ENCODE measurements around the gene SNX32. TPM values are rescaled to one million over a fixed set of nuclear protein-coding genes. Genes with fewer than 3 reads are reported as not detected.

Gene SNX32
- total and polyA plus RNA-seq, 9 of the 15 experiments (the other 6 are each of a cell fraction or from before 2014, with no cell fraction given) = 0.03 TPM; not detected in 7

DNA sequence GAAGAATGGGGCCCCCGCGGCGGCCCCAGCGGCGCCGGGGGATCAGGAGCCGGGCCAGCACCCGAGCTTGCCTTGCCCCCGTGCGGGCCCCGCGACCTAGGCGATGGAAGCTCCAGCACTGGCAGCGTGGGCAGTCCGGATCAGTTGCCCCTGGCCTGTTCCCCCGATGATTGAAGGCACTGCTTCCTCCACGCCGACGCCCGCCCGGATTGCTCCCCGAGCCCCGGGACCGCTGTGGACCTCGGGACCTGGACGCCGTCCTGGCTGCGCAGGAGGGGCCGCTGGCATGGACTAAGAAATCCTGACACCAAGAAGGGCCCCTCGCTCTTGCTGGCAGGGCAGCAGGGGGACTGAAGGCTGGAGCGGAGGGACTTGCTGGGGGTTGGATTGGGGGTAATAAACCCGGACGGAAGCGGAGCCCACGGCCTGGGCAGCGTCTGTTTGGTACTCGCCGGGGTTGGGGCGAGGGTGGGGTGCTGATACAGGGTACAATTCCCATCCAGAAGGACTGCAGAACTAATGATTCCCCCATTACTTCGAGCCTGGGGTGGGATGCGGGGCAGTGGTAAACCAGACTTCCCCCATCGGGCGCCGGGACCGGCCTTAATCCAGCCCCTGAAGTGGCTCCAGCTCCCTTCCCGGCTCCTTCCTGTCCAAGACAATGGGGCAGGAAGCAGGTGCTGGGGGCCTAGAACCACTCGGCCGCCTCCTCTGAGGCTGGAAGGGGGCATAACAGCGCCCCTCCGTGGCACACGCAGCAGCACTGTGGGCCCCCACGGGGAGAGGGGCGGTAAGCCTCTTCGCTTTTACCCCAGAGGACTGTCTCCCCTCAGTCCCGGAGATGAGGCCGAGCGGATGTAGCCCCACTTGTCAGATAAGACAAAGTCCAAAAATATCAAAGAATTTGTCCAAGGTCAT, 57.7 kb downstream of the SNX32 start (continued):
- TF ChIP-seq HMGN3 (IDR thresholded peaks at IDR 0.05; ENCODE audit: borderline replicate concordance, extremely low read depth, insufficient read length, low read depth, low read length) = peak; percentile 80
- TF ChIP-seq, protein P1, sequence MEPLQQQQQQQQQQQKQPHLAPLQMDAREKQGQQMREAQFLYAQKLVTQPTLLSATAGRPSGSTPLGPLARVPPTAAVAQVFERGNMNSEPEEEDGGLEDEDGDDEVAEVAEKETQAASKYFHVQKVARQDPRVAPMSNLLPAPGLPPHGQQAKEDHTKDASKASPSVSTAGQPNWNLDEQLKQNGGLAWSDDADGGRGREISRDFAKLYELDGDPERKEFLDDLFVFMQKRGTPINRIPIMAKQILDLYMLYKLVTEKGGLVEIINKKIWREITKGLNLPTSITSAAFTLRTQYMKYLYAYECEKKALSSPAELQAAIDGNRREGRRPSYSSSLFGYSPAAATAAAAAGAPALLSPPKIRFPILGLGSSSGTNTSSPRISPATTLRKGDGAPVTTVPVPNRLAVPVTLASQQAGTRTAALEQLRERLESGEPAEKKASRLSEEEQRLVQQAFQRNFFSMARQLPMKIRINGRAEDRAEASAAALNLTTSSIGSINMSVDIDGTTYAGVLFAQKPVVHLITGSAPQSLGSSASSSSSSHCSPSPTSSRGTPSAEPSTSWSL (CRISPR knock-in tag; IDR thresholded peaks at IDR 0.05; ENCODE audit: borderline replicate concordance) = no peak
- TF ChIP-seq KAT2B (IDR thresholded peaks at IDR 0.05; ENCODE audit: low read depth, low read length) = no peak
- no peak for TF ChIP-seq LEF1 (IDR thresholded peaks at IDR 0.05)
- TF ChIP-seq ZNF696 (CRISPR knock-in tag; conservative IDR thresholded peaks at IDR 0.05) = 0 out of 2 replicates have a peak, but pooled peaks have one; percentile 50
- TF ChIP-seq NCOR1 (IDR thresholded peaks at IDR 0.05) = peak; percentile 43
- no peak for TF ChIP-seq SETDB1 (IDR thresholded peaks at IDR 0.05; ENCODE audit: low read length)
- peak; percentile 71 for TF ChIP-seq RB1 (IDR thresholded peaks at IDR 0.05; ENCODE audit: low read depth)
- peak; percentile 52 for TF ChIP-seq MBD2 (IDR thresholded peaks at IDR 0.05; ENCODE audit: borderline replicate concordance, low read depth)
- TF ChIP-seq CCAR2 (IDR thresholded peaks at IDR 0.05; ENCODE audit: low read depth, low read length) = no peak
- TF ChIP-seq CHD2 (IDR thresholded peaks at IDR 0.05; ENCODE audit: low read depth, low read length) = peak; percentile 6; the same call in 1 of the 2 replicates
- TF ChIP-seq, protein P2, sequence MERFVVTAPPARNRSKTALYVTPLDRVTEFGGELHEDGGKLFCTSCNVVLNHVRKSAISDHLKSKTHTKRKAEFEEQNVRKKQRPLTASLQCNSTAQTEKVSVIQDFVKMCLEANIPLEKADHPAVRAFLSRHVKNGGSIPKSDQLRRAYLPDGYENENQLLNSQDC (CRISPR knock-in tag; IDR thresholded peaks at IDR 0.05) = no peak
- TF ChIP-seq ZNF436 (CRISPR knock-in tag; IDR thresholded peaks at IDR 0.05) = peak; percentile 87
- no peak for TF ChIP-seq MAFK (IDR thresholded peaks at IDR 0.05; ENCODE audit: low read length)
- peak; percentile 13; the same call in 1 of the 2 replicates for TF ChIP-seq GTF2E2 (tag; IDR thresholded peaks at IDR 0.05)
- TF ChIP-seq NR2F6 (CRISPR knock-in tag; IDR thresholded peaks at IDR 0.05) = no peak
- TF ChIP-seq HSF4 (CRISPR knock-in tag; IDR thresholded peaks at IDR 0.05; ENCODE audit: borderline replicate concordance) = no peak
- no peak for TF ChIP-seq TFE3 (CRISPR knock-in tag; IDR thresholded peaks at IDR 0.05)
- no peak for TF ChIP-seq KLF13 (tag; IDR thresholded peaks at IDR 0.05; ENCODE audit: borderline replicate concordance, low read depth)
- no peak for TF ChIP-seq CBFB (CRISPR knock-in tag; IDR thresholded peaks at IDR 0.05)
- TF ChIP-seq EP300 (IDR thresholded peaks at IDR 0.05; ENCODE audit: low read length) = peak; percentile 8; the same call in 1 of the 2 replicates
- TF ChIP-seq NELFE (IDR thresholded peaks at IDR 0.05; ENCODE audit: insufficient read depth, insufficient read length) = no peak
- TF ChIP-seq TRIM25 (IDR thresholded peaks at IDR 0.05; ENCODE audit: borderline replicate concordance) = no peak
- TF ChIP-seq FOS (IDR thresholded peaks at IDR 0.05; ENCODE audit: extremely low read depth, insufficient read length) = no peak
- TF ChIP-seq RNF2 (IDR thresholded peaks at IDR 0.05) = peak; percentile 50
